HCT116 (cell line): Measurements from ENCODE around the gene PPP1R12B. TPM values are rescaled to one million over a fixed set of nuclear protein-coding genes. Genes with fewer than 3 reads are reported as not detected.

Source experiments
- ATAC-seq: fragments of 200-7000 bp; cut with Tn5 transposase; 2 replicates; pipeline ENCODE4 v1.9.1; 2020; ENCODE audit warnings: mild to moderate bottlenecking, moderate library complexity
- BruUV-seq: library from RNA; stranded (reverse); fragments of 400-500 nt; replicated peaks from 2 replicates; lab custom pipeline; 2021; lab: Mats Ljungman, UMichigan
- CTCF ChIA-PET: fragments of 300-600 bp; sonication (Branson Sonifier 250); formaldehyde crosslinking; loops from one replicate; lab custom pipeline; 2021; ENCODE audit warnings: antibody characterized with exemption; lab: Charles Lee
- POLR2A ChIA-PET: fragments of 300-600, 350-600 bp; sonication (Branson Sonifier 250); formaldehyde crosslinking; loops from one replicate; lab custom pipeline; 2021; ENCODE audit warnings: antibody characterized with exemption; lab: Charles Lee
- RAD21 ChIA-PET, 2 experiments: fragments of 300-600 bp; sonication (Branson Sonifier 250); formaldehyde crosslinking; loops; one replicate each; lab custom pipeline; 2023; ENCODE audit warnings: low total read pairs in 2 of 2; ENCODE audit not compliant: uncharacterized antibody in 2 of 2, unreplicated experiment in 2 of 2, low non-redundant PET in 1 of 2; lab: Charles Lee
- DNase-seq: peaks from one replicate; pipeline ENCODE4 v3.0.0-alpha.2; 2010; ENCODE audit warnings: low read depth, low spot score
- H2AFZ ChIP-seq: fragments of 200-600 bp; shearing (Covaris generic), sonication (generic); 2 replicates; pipeline ENCODE4 v1.6.1; 2017; ENCODE audit warnings: low read depth, mixed run types, mixed read lengths, antibody characterized with exemption, low read length; ENCODE audit not compliant: poor library complexity, severe bottlenecking
- H3K27ac ChIP-seq: 2 replicates; pipeline ENCODE4 v1.5.1; 2012; ENCODE audit warnings: low read depth, low read length
- H3K27me3 ChIP-seq: fragments of 200-600 bp; sonication (generic); 2 replicates; pipeline ENCODE4 v1.6.1; 2016; ENCODE audit warnings: mixed run types, low read length, mixed read lengths; ENCODE audit not compliant: insufficient read depth
- H3K36me3 ChIP-seq, 2 experiments: fragments of 200-500 bp in 1 of 2; fragments of 200-600 bp in 1 of 2; sonication (Bioruptor generic) in 1 of 2; sonication (generic) in 1 of 2; 2 replicates each; pipeline versions ENCODE4 v1.5.1 to v1.6.1; 2014 to 2016; ENCODE audit warnings: low read length in 2 of 2, inconsistent platforms in 1 of 2, mixed read lengths in 1 of 2, mixed run types in 1 of 2; ENCODE audit not compliant: insufficient read depth in 2 of 2, control insufficient read depth in 1 of 2
- H3K4me1 ChIP-seq, 2 experiments: fragments of 200-600 bp in 1 of 2; sonication (generic) in 1 of 2; 2 replicates each; pipeline versions ENCODE4 v1.5.1 to v1.6.1; 2012 to 2017; ENCODE audit warnings: low read length in 2 of 2, inconsistent platforms in 1 of 2, mild to moderate bottlenecking in 1 of 2, mixed read lengths in 1 of 2, mixed run types in 1 of 2, moderate library complexity in 1 of 2; ENCODE audit not compliant: insufficient read depth in 2 of 2, control insufficient read depth in 1 of 2
- H3K4me2 ChIP-seq: fragments of 200-600 bp; sonication (generic); 2 replicates; pipeline ENCODE4 v1.6.1; 2017; ENCODE audit warnings: mixed run types, low read length, mixed read lengths
- H3K4me3 ChIP-seq, 2 experiments: fragments of 200-600 bp in 1 of 2; sonication (generic) in 1 of 2; replicated peaks in 1 of 2; 2 replicates each; pipeline ENCODE4 v1.5.1; 2011 to 2016; ENCODE audit warnings: low read length in 2 of 2, control low read depth in 1 of 2, low read depth in 1 of 2, mild to moderate bottlenecking in 1 of 2, mixed read lengths in 1 of 2, mixed run types in 1 of 2
- H3K79me2 ChIP-seq: fragments of 200-600 bp; sonication (generic); 2 replicates; pipeline ENCODE4 v1.6.1; 2017; ENCODE audit warnings: mild to moderate bottlenecking, mixed run types, low read length, moderate library complexity, mixed read lengths; ENCODE audit not compliant: insufficient read depth
- H3K9ac ChIP-seq: fragments of 200-600 bp; sonication (generic); 2 replicates; pipeline ENCODE4 v1.6.1; 2016; ENCODE audit warnings: low read length, mixed read lengths
- H3K9me2 ChIP-seq: fragments of 200-600 bp; sonication (generic), shearing (Covaris generic); 2 replicates; pipeline ENCODE4 v1.6.1; 2017; ENCODE audit warnings: mixed run types, mild to moderate bottlenecking, moderate library complexity; ENCODE audit not compliant: insufficient read depth
- H3K9me3 ChIP-seq, 2 experiments: fragments of 200-500 bp in 1 of 2; fragments of 200-600 bp in 1 of 2; sonication (Bioruptor generic) in 1 of 2; sonication (generic) in 1 of 2; 2 replicates each; pipeline ENCODE4 v1.6.1; 2014 to 2017; ENCODE audit warnings: low read length in 2 of 2, mixed read lengths in 2 of 2, inconsistent platforms in 1 of 2, low read depth in 1 of 2, mild to moderate bottlenecking in 1 of 2, mixed run types in 1 of 2, moderate library complexity in 1 of 2; ENCODE audit not compliant: control insufficient read depth in 1 of 2, insufficient read depth in 1 of 2
- H4K20me1 ChIP-seq: fragments of 200-600 bp; sonication (generic), shearing (Covaris generic); 2 replicates; pipeline ENCODE4 v1.6.1; 2017; ENCODE audit warnings: mixed run types, mild to moderate bottlenecking, moderate library complexity; ENCODE audit not compliant: insufficient read depth
- ATF3 ChIP-seq: IDR thresholded peaks from 2 replicates; pipeline ENCODE4 v1.6.1; 2012
- CBX3 ChIP-seq: IDR thresholded peaks from 2 replicates; pipeline ENCODE4 v1.6.1; 2012; ENCODE audit warnings: low read depth
- EGR1 ChIP-seq: IDR thresholded peaks from 2 replicates; pipeline ENCODE4 v1.6.1; 2012; ENCODE audit warnings: low read depth
- MAX ChIP-seq: IDR thresholded peaks from 2 replicates; pipeline ENCODE4 v1.6.1; 2012
- POLR2A ChIP-seq: IDR thresholded peaks from 2 replicates; pipeline ENCODE4 v1.7.0; 2011; ENCODE audit warnings: borderline replicate concordance; ENCODE audit not compliant: insufficient read depth, insufficient read length; ENCODE audit errors: extremely low read depth
- REST ChIP-seq: IDR thresholded peaks from 2 replicates; pipeline ENCODE4 v1.6.1; 2012; ENCODE audit warnings: low read depth
- SP1 ChIP-seq: IDR thresholded peaks from 2 replicates; pipeline ENCODE4 v1.6.1; 2012; ENCODE audit warnings: low read depth
- TCF7L2 ChIP-seq: IDR thresholded peaks from 2 replicates; pipeline ENCODE4 v1.7.0; 2011; ENCODE audit warnings: borderline replicate concordance, inconsistent platforms; ENCODE audit not compliant: insufficient read depth, insufficient read length; ENCODE audit errors: extremely low read depth
- ZBTB33 ChIP-seq: IDR thresholded peaks from 2 replicates; pipeline ENCODE4 v1.6.1; 2011; ENCODE audit warnings: mild to moderate bottlenecking, low read length, moderate library complexity; ENCODE audit not compliant: insufficient replicate concordance; ENCODE audit errors: extremely low read depth
- intact Hi-C: fragments of 100-400 bp; cut with micrococcal nuclease; formaldehyde crosslinking; loops from 2 replicates; pipeline ENCODE4 v1.10.0; 2022
- total RNA-seq: library from RNA; stranded (reverse); gene quantifications from one replicate; pipeline ENCODE4 v1.2.1, GENCODE V29; 2021; ENCODE audit not compliant: unreplicated experiment

The PPP1R12B gene
- total RNA-seq, 1 experiment from 2014 or later: 14.3 TPM

GRCh38 chr1:202615501-202616354 is 267.2 kb downstream of the PPP1R12B start:
- H3K9me2 ChIP-seq: no peaks in the 10 kb centered on the region
- POLR2A ChIA-PET: no interaction called here
- no peak overlapping the region for H3K9ac ChIP-seq
- peaks cover 7 to 10% of the 10 kb centered on the region in 2 experiments; a peak in 3 of 4 replicates for H3K4me1 ChIP-seq
- H4K20me1 ChIP-seq: no peaks in the 10 kb centered on the region
- no peaks in the 10 kb centered on the region for H3K27me3 ChIP-seq
- intact Hi-C loops: no loop called here
- ATAC-seq (no peak), DNase-seq (no peak)
- no peak for TF ChIP-seq REST
- no peak for TF ChIP-seq CBX3
- TF ChIP-seq SP1: no peak
- no peak for TF ChIP-seq MAX
- no peak for TF ChIP-seq ZBTB33
- no peak for TF ChIP-seq POLR2A
- no peak for TF ChIP-seq ATF3
- TF ChIP-seq TCF7L2: no peak
- no peak for TF ChIP-seq EGR1
- no TSS peak for BruUV-seq
- no peak overlapping the region for H2AFZ ChIP-seq
- RAD21 ChIA-PET: no interaction called here
- CTCF ChIA-PET: no interaction called here
- no peak overlapping the region for H3K27ac ChIP-seq
- no peaks in the 10 kb centered on the region for H3K9me3 ChIP-seq
- no peak overlapping the region for H3K4me2 ChIP-seq
- H3K36me3 ChIP-seq: no peaks in the 10 kb centered on the region
- no peak overlapping the region for H3K4me3 ChIP-seq
- H3K79me2 ChIP-seq: no peaks in the 10 kb centered on the region
